ENCODE results near the gene GLE1.

The GLE1 gene

GRCh38 chr9:128587453-128587852 lies 82.9 kb downstream of the GLE1 start:
- in situ Hi-C loops (cut with MboI; ENCODE audit: low sequenced_read_pairs, unreplicated experiment), result no loop called here
- TF ChIP-seq CTCF (IDR thresholded peaks at IDR 0.05; ENCODE audit: borderline replicate concordance, control extremely low read depth, extremely low read depth, insufficient read depth, missing control alignments), result no peak
- no peak for DNase-seq (ENCODE audit: low spot score)

GRCh38 chr9:128588581-128589233 lies 84.2 kb downstream of the GLE1 start:
- no peak for DNase-seq (ENCODE audit: low spot score)
- in situ Hi-C loops (cut with MboI; ENCODE audit: low sequenced_read_pairs, unreplicated experiment), result no loop called here

More at GRCh38 chr9:128588581-128589233, 84.2 kb downstream of the GLE1 start:
- no peak for TF ChIP-seq CTCF (IDR thresholded peaks at IDR 0.05; ENCODE audit: borderline replicate concordance, control extremely low read depth, extremely low read depth, insufficient read depth, missing control alignments)
